SK-N-DZ (cell line): ENCODE measurements around the gene LSM4.

ENCODE experiments used
- DNase-seq: peaks from one replicate; pipeline ENCODE4 v3.0.0-alpha.2; 2015; ENCODE audit warnings: low spot score

LSM4 gene

DNA sequence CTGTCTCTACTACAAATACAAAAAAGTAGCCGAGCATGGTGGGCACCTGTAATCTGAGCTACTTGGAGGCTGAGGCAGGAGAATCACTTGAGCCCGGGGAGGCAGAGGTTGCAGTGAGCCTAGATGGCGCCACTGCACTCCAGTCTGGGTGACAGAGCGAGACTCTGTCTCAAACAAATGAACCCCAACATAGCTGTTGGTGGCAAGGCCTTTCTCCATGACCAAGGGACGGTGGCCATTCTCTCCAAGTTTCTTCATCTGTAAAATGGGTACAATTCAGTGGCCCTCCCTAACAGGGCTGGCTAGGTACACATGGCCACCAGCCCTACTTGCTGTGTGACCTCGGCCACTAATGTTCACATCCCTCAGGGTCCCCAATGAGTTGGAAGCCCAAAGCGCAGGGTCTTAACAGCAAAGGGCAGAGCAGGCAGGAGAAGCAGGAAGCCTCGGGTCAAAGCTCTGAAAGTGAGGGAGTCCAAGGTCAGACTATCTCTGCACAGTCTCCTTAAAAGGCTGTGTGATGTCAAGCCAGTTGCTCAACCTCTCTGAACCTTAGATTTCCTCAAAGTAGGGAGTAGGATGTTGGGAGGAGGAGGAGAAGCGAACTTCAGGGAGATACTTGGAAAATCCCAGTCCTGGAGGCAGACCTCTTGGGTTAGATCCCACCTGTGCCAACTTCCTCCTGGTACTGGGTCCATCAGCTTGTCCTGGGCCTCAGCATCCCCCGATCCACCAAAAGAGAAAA is 44.2 kb downstream of the LSM4 start:
- no peak for DNase-seq

- no peak for DNase-seq
These were observed 48.0 kb downstream of the LSM4 start for GRCh38 chr19:18274781-18275356.

DNA sequence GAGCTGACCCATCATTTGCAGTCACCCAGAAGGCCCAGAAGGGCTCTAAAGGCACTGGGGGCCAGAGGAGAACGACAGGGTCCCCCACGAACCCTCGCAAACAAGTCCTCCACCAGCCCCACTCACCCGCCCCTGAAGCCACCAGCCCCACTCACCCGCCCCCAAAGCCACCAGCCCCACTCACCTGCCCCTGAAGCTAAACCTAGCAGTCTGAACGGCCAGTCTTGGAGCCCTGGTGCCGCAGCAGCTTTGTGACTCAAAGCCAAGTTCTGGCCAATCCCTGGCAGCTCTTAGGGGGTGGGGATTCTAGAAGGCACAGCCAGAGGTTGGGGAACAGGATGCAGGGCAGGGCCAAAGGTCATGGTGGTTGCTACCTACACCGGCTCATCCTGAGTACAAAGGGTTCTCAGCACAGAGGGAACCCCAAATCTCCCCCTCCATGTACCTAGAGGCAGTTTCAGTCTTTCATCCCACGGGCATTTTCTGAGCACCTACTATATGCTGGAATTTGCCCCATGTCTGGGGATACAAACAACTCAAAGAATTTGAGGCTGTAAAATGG is 48.6 kb downstream of the LSM4 start, which contains the start of gene IQCN:
Gene IQCN, minus strand, starts transcription at position 234 of the 562 bp plus-strand sequence. CDS start 4,974 bp downstream, outside the sequence.
- DNase-seq: no peak

GRCh38 chr19:18273561-18274218 is 49.2 kb downstream of the LSM4 start:
- DNase-seq: no peak

- no peak for DNase-seq
These were observed 51.4 kb downstream of the LSM4 start for GRCh38 chr19:18271433-18271841.

GRCh38 chr19:18270326-18270725 is 52.5 kb downstream of the LSM4 start:
- no peak for DNase-seq

- no peak for DNase-seq
These were observed 53.7 kb downstream of the LSM4 start for GRCh38 chr19:18269070-18269723.

- DNase-seq: no peak
These were observed 55.8 kb downstream of the LSM4 start for GRCh38 chr19:18266771-18267686.

GRCh38 chr19:18265582-18265981 is 57.3 kb downstream of the LSM4 start:
- DNase-seq: no peak

DNA sequence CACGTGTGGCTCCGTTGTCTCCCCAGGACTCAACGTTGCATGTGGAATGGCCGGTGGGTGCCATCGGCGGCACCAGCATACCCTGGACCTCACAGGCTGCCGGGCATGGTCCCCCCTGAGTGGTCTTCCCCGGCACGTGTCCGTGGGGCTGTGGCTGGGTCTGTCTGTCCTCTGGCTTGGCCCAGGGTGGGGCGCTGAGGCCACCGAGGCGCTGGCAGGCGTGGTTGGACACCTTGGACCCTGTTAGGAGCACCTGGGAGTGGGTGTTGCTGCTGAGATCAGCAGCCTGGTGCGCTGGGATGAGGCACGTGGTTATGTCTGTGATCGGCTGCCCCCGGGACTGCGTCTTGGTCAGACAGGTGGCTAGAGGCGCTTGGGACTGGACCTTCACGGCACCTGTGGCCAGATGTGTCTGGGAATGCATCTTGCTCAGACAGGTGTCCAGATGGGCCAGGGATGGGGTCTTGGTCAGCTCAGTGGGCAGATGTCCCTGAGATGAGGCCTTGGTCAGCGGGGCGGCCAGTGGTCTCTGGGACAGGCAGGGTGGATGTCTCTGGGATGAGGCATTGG is 57.8 kb downstream of the LSM4 start:
- DNase-seq: no peak

- DNase-seq: no peak
These were observed 58.6 kb downstream of the LSM4 start for GRCh38 chr19:18264137-18264854.

DNA sequence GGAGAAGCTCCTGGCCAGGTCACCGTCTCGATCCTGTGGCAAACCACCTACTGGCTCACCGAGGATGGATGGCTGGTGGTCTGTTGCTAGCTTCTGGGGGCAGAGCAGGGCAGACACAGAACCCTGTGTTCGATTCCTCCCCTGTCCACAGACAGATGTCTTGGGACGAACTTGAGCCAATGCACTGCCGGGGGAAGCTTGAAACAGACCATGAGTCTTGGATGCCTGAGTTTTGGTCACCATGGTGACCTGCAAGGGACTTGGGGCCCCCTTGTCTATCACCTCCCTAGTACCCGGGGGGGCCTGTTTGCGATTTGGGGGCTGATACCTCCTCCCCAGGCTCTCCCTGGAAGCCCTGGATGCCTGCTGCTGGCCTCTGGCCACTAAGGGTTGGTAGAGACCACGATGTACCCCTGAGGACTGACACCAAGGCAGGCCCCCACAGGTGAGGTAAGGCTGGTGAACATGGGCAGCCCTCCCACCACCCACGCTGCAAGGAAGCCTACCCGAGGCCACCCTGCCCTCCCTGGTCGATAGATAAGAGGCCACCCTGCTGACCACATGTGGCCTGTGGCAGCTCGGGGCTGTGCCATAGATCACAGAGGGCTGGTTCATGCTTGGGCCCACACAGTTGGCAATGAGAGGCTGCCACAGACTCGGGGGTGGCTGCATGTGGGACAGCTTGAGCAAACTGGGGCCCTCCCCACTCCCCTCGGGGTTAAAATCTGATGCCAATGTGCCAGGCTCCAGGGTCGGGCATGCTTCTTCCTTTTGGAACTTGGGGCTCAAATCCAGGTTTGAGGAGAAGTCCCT is 59.3 kb downstream of the LSM4 start:
- no peak for DNase-seq

GRCh38 chr19:18262917-18263316 is 60.0 kb downstream of the LSM4 start:
- DNase-seq: no peak

DNA sequence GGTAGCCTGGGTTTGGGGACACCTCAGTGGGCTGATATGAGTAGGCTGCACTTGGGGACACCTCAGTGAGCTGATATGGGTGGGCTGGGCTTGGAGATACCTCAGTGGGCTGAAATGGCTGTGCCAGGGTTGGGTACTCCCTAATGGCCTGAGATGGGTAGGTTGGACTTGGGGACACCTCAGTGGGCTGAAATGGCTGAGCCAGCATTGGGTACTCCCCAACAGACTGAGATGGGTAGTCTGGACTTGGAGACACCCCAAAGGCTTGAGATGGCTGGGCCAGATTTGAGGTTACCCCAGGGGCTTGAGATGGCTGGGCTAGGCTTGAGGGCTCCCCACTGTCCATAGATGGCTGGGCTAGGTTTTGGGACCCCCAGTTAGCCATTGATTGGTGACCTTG is 60.7 kb downstream of the LSM4 start:
- DNase-seq: no peak

DNA sequence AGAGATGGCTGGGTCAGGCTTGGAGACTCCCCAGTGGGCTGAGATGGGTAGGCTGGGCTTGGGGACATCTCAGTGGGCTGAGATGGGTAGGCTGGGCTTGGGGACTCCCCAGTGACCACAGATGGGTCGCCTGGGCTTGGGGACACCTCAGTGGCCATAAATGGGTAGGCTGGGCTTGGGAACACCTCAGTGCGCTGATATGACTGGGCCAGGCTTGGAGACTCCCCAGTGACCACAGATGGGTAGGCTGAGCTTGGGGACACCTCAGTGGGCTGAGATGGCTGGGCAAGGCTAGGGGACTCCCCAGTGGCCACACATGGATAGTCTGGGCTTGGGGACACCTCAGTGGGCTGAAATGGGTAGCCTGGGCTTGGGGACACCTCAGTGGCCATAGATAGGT is 61.4 kb downstream of the LSM4 start:
- no peak for DNase-seq

DNA sequence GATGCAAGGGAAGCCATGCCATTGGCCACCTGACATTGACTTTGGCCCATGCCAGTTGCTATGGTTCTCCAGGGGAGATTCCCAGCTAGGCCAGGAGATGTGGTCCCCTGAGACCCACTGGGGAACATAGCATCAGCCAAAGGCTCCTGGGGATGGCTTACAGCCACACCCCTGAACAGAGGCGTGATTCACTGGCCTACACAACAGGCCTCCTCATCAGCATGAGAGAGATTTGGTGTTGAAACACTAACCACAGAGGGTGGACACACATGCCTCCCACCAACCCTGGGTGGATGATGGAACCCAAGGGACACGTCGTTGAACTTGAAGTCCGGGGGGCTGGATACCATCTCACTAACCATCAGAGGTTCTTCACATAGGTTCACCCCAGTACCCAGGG is 63.0 kb downstream of the LSM4 start:
- DNase-seq: no peak

- DNase-seq: no peak
These were observed 65.1 kb downstream of the LSM4 start for GRCh38 chr19:18257503-18258470.
